GM18502 (cell line): ENCODE data around the gene ANXA7.
"Not testable (repeated sequence)": the region's sequence is repeated elsewhere in the genome, so short reads cannot be mapped to it uniquely, and the experiment has no call there.

Experiments
- ATAC-seq: cut with Tn5 transposase; IDR thresholded peaks from one replicate; pipeline ENCODE4 v1.9.1; 2021; ENCODE audit warnings: mild to moderate bottlenecking; ENCODE audit not compliant: unreplicated experiment, poor library complexity

The ANXA7 gene

DNA sequence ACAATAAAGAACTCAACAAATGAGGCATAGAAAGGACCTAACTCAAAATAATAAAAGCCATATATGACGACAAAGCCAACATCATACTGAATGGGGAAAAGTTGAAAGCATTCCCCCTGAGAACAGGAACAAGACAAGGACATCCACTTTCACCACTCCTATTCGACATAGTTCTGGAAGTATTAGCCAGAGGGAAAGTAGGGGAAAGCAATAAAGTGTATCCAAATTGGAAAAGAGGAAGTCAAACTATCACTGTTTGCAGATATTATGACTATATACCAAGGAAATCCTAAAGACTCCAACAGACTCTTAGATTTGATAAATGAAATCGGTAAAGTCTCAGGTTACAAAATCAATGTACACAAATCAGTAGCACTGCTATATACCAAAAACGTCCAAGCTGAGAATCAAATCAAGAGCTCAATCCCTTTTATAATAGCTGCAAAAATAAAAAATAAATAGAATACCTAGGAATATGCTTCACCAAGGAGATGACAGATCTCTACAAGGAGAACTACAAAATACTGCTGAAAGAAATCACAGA lies 4.8 kb downstream of the ANXA7 start:
- ATAC-seq = no peak

DNA sequence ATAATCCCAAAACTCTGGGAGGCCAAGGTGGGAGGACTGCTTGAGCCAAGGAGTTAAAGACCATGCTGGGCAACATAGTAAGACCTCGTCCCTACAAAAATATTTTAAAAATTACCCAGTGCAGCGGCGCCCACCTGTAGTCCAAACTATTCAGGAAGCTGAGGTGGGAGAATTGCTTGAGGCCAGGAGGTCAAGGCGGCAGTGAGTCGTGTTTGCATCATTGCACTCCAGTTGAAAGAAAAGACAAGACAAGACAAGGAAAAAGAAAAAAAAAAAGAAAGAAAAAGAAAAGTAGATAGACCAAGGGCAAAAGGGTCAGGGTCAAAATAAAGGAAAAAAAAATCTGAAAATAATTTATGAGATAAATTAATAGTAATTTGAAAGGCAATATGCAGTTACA lies 5.8 kb downstream of the ANXA7 start:
- no peak for ATAC-seq

GRCh38 chr10:73407495-73407894 lies 6.4 kb downstream of the ANXA7 start:
- no peak for ATAC-seq

DNA sequence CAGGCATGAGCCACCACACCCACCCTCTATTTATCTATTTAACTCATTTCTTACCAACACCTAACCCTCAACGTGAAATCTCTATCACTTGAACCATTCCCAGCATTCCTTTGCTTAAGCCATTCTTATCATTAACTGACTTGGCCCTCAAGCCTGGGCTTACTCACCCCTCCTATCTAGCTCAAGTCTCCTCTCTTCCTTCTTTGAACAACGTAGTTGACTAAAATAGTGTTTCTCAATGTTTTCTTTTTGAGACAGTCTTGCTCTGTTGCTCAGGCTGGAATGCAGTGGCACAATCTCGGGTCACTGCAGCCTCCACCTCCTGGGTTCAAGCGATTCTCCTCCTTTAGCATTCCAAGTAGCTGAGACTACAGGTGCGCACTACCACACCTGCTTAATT lies 7.0 kb downstream of the ANXA7 start:
- no peak for ATAC-seq

DNA sequence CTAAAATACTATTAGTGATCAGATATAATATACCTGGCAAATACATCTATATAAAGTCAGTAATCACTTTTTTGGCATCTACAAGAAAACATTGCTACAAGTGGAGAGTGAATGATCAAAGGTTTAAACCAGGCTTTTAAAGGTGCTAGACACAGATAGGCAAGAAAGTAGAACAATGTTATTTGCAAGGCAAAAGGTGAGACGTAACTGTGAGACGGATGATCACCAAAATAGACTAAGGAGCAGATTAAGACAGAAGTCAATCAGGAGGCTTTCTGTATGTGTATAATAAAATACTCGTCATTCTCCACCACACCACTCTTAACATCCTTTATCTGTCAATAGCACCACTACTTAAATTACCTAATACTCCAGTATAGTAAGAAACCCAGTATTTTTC lies 8.3 kb downstream of the ANXA7 start:
- no peak for ATAC-seq

DNA sequence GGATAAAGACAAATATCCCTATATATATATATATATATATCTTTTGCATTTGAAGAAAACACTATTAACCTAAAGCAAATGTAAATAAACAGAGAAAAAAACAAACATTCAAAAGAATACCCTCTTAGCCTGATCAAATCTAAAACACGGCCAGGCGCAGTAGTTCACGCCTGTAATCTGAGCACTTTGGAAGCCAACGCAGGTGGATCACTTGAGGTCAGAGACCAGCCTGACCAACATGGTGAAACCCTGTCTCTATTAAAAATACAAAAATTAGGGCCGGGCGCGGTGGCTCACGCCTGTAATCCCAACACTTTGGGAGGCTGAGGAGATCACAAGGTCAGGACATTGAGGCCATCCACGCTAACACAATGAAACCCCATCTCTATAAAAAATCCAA lies 9.2 kb downstream of the ANXA7 start:
- ATAC-seq = no peak

GRCh38 chr10:73401636-73402035 lies 12.2 kb downstream of the ANXA7 start:
- ATAC-seq = no peak

GRCh38 chr10:73399063-73399462 lies 14.8 kb downstream of the ANXA7 start:
- ATAC-seq = no peak

DNA sequence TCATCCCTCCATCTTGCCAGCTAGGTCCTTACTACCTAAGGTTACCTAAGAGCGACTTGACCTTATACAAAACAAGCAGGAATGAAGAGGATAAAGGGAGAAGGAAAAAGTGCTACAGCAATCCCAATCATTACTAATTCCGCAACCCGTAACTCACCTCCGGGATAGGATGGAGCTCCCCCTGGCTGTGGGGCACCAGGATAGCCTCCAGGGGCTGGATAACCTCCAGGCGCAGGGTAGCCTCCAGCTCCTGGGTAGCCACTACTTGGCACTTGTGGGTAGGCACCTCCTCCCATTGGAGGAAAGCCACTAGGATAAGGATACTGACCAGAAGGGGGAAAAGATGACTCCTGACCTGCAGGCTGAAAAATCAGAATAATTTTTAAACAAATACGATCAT lies 15.8 kb downstream of the ANXA7 start:
- no peak for ATAC-seq

- not testable (repeated sequence) for ATAC-seq
Observed at GRCh38 chr10:73394325-73394724, 19.5 kb downstream of the ANXA7 start.

DNA sequence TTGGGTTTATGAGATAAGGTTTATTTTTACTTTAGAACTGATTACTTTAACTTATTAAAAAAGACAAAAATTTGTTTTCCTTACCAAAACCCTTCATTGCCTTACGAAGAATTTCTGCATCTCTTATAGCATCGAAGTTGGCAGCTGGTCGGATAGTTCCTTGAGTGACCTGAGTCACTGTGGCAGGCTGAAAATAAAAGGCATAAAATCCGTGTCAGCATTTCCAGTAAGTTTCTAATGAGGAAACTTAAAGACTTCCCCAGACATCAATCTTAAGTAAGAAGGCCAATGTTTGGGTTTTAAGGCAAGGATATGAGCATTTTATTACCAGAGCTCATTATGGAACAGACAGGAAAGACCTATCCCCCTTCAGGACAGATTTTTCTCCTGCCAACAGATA lies 25.6 kb downstream of the ANXA7 start:
- ATAC-seq = no peak

GRCh38 chr10:73386583-73386982 lies 27.3 kb downstream of the ANXA7 start:
- ATAC-seq = no peak

DNA sequence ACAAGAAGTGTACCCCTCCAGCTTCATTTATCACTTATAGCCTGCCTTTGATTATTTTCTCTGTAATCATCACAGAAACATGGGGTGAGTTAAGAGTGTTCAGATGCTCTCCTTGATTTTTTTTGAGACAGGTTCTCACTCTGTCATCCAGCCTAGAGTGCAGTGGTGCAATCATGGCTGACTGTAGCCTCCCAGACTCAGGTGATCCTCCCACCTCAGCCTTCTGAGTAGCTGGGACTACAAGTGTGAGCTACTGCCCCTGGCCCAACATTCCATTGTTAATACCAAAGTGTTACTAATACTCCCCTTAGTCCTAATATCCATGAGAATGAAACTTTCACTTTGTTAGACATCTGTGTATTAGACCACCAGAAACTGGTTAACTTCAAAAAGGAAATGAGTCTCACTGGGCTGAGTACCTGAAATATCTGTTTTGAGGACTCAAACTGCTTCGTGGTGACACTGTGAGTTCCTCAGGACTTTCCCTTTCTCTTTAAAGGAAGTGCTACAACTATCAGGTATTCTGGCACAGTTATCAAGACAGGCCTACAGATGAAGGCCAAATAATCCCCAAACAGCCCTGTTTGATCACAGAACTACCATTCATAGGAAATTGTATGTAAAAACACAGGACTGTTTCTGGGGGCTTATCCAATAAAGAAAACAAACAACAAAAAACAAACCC lies 34.7 kb downstream of the ANXA7 start:
- ATAC-seq = no peak

DNA sequence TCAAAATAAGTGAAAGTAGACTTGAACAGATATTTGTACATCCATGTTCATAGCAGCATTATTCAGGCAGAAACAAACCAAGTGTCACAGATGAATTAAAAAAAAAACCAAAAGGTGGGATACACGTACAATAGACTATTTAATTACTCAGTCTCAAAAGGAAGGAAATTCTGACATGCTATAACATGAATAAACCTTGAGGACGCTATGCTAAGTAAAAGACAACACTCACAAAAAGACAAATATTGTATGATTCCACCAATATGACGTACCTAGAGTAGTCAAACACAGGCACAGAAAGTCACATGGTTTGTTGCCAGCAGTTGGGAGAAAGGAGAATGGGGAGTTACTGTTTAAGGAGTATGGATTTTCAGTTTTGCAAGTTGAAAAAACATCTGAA lies 37.2 kb downstream of the ANXA7 start:
- no peak for ATAC-seq

GRCh38 chr10:73368238-73368637 lies 45.6 kb downstream of the ANXA7 start:
- no peak for ATAC-seq

GRCh38 chr10:73366381-73367298 lies 47.2 kb downstream of the ANXA7 start:
- no peak for ATAC-seq

DNA sequence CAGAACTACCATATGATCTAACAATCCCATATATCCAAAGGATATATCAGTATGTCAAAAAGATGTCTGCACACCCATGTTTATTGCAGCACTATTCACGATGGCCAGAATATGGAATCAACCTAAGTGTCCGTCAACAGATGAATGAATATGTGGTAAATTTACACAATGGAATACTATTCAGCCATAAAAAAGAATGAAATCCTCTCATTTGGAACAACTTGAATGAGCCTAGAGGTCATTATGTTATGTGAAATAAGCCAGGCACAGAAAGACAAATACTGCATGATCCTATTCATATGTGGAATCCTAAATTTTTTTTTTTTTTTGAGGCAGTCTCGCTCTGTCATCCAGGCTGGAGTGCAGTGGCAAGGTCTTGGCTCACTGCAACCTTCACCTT lies 48.9 kb downstream of the ANXA7 start:
- ATAC-seq = no peak

DNA sequence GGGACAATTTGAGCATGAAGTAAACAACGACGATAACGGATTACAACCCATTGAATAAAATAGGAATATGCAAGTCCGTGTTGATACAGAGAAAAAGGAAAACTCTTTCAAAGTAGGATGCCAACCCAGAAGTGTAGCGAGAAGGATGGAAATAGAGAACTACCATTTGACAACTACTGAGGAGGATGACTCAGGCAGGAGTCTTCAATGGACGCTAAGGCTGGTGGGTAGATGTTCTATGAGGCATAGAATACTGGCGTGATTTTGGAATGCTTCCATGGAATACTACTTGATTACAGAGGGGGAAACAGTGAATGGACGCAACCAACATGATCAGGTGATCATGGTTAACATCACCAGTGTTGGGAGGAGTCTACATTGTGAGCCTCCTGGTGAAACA lies 54.4 kb downstream of the ANXA7 start:
- no peak for ATAC-seq

- ATAC-seq = peak; percentile 91
Observed at GRCh38 chr10:73358331-73359279, 55.3 kb downstream of the ANXA7 start, which contains the start of gene CFAP70. TSS of gene CFAP70 (minus strand) at chr10:73358864. CDS start at chr10:73354796, 4,068 bp downstream.

DNA sequence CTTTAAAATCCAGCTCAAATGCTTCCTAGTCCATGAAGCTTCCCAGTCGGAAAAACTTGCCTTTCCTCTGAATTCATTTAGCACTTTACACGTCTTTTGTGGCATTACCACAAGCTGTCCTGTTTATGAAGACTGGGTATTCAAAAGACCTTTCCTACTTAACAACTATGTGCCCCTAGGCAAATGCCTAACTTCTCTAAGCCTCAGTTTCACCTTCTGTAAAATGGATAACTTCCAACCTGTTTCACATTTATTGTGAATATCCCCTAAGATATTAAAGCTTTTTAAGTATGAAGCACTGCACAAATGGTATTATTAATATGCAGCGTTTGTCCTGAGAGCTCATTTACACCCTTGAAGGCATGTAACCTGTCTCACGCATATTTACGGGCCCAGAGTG lies 56.0 kb downstream of the ANXA7 start:
- ATAC-seq = no peak
